ENCODE results near the gene GAMT.

GRCh38 chr19:1431759-1432506, 30.6 kb upstream of the GAMT start:
- TF ChIP-seq CTCF (IDR thresholded peaks at IDR 0.05; ENCODE audit: extremely low read depth in 1 of 2, insufficient read depth in 1 of 2, low read depth in 1 of 2, low read length in 2 of 2) (no peak), EZH2 (IDR thresholded peaks at IDR 0.05; ENCODE audit: borderline replicate concordance, low read depth, low read length, severe bottlenecking) (no peak), POLR2AphosphoS5 (IDR thresholded peaks at IDR 0.05; ENCODE audit: insufficient read depth, low read depth, low read length) (no peak)
